ENCODE data around the gene PLEKHA4.

- no peak for TF ChIP-seq POLR2AphosphoS5 (IDR thresholded peaks at IDR 0.05)
- no peak for TF ChIP-seq CTCF (IDR thresholded peaks at IDR 0.05)
These were observed 16.1 kb downstream of the PLEKHA4 start for GRCh38 chr19:48852292-48852691.

All from transverse colon (tissue), 4 donors.